ENCODE results near the gene ROR1.

GRCh38 chr1:64161357-64161941 lies 387.6 kb downstream of the ROR1 start:
- no peak for TF ChIP-seq POLR2A (IDR thresholded peaks at IDR 0.05)
- TF ChIP-seq CTCF (IDR thresholded peaks at IDR 0.05) = no peak

Measured in testis (tissue), 2 donors.